HG02943 (cell line): ENCODE results near the gene TIPARP.

Experiments
- ATAC-seq: cut with Tn5 transposase; IDR thresholded peaks from one replicate; pipeline ENCODE4 v1.9.1; 2021; ENCODE audit warnings: mild to moderate bottlenecking, low read depth, moderate library complexity; ENCODE audit not compliant: unreplicated experiment

Gene TIPARP

DNA sequence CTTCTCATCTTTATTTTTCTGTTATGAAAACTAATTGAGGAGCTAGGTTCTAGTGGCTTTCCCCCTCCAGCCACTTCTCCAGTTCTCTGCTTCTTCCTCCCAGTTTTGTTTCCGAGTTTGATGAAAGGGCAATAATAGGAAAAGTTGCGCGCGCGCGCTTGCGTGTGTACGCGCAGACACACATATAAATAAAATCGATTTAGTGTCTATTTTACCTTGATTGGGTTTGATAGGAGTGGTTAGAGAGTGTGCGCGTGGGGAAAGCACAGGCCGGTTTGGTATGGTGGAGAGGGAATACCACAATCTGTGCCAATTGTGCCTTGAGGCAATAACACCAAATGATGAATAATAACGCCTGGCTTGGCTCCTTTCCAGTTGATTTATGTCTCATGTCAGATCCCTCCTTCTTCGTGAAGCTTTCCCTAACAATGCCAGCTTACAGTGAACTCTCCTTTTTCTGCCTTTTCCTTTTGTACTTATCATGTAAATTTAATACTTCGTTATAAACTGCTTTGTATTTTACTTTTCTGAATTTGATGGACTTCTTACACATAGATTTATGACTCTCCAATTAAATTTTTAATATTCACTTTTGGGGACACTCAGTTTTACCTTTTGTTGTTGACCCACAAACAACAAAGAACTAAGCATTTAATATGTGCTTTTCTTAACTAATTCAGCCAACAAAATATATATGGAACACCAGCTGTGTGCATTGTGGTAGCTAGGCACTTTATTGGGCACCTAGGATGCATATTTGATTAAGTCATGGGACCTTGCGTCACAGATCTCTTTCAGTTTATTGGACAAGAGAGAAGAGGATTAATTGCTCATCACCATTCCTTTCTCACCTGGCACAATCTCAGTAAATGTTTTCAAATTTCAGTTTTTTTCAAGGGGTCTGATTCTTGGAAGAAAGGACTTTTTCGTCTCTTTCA is 1.7 kb downstream of the TIPARP start:
- no peak for ATAC-seq

GRCh38 chr3:156676768-156677479 is 2.5 kb downstream of the TIPARP start:
- no peak for ATAC-seq

GRCh38 chr3:156677536-156677935 is 3.1 kb downstream of the TIPARP start:
- ATAC-seq: no peak

GRCh38 chr3:156678197-156678596 is 3.8 kb downstream of the TIPARP start:
- no peak for ATAC-seq

DNA sequence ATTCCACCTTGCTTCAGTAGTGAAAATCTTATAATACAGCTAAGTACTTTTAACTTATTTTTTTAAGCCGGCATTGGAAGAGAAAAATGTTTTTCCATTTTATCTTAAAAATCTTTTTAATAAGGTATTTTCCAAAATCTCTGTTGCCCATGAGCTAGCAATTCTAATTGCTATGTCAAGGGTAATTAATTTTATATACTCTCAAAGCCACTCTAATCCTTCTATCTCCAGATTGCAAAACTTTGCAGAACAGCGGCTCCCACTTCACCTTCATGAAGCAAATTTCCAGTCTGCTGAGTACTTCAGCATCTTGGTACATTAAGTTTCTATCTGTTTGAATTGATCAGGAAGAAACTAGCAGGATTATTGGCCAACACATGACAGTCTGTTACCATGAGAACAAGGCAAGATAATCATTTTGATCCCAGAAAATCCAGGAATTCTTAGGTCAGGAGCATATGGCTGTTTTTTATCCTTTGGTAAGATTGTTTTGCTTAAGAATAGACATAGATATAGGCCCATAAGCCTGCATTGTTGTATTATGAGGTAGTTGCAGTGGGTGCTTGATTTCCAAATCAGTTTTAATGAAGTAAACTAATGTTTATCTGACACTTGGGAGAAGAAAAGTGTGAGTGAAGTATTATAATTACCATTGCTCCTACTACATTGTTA is 6.0 kb downstream of the TIPARP start:
- no peak for ATAC-seq

GRCh38 chr3:156681002-156681401 is 6.6 kb downstream of the TIPARP start:
- peak; percentile 68 for ATAC-seq

GRCh38 chr3:156682501-156682900 is 8.1 kb downstream of the TIPARP start:
- no peak for ATAC-seq

GRCh38 chr3:156682963-156683362 is 8.6 kb downstream of the TIPARP start:
- ATAC-seq: no peak

- ATAC-seq: no peak
These were observed 10.8 kb downstream of the TIPARP start for GRCh38 chr3:156685198-156685597.

GRCh38 chr3:156685752-156686151 is 11.4 kb downstream of the TIPARP start:
- ATAC-seq: peak; percentile 50

- ATAC-seq: no peak
These were observed 12.6 kb downstream of the TIPARP start for GRCh38 chr3:156687023-156687422.

DNA sequence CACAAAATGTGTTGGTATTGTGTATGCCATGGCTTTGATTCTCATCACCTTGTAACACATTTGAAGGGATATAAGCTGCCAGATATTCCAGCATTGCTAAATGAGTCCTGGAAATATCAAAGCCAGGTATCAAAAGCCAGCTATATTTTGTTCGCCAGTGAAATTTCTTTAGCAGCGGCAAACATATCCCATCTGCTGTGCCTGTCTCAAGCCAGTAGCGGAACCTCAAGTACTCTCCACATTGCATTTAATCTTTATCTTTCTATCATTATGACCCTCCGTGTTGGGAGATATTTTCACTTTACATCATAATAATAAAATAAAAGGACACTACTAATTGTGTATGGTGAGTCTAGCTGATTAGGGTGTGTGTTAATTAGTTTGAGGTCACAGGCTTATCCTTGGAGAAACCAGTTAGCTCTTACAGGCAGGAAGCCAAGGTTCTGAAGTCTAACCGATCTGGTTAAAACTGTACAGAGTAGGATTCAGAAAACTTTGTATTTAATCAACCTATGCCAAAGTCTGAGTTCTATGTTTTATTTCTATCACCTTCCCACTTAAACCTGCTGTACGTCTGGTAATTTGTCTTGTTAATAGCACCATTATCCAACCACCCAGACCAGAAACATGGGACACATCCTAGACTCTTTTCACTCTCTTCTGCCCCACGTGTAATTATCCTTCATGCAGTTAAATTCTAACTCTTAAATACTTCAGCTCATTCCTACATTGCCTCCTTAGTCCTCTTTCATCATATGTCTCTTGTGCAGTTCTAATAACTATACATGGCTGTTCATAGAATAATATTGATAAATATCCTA is 14.5 kb downstream of the TIPARP start:
- ATAC-seq: no peak

- ATAC-seq: no peak
These were observed 15.2 kb downstream of the TIPARP start for GRCh38 chr3:156689608-156690007.

DNA sequence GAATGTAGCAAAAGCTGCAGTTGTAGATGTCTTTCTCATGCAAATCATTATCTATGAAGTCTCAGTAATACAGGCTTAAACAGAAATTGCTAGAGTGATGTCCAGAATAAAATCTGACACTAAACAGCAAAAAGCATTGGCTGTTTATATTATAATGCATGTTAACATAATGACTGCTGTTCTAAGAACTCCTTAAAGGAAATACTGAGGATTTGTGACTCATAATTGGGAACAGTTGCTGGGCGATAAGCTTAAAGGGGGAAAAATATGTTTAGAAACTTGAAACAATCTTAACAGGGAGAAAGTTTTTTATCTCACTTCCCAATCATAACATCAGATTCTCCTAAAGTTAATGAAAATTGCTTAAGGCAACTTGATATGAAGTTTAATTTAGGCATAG is 17.5 kb downstream of the TIPARP start:
- ATAC-seq: no peak

GRCh38 chr3:156693166-156693565 is 18.8 kb downstream of the TIPARP start:
- no peak for ATAC-seq

GRCh38 chr3:156694536-156694935 is 20.1 kb downstream of the TIPARP start:
- ATAC-seq: no peak

DNA sequence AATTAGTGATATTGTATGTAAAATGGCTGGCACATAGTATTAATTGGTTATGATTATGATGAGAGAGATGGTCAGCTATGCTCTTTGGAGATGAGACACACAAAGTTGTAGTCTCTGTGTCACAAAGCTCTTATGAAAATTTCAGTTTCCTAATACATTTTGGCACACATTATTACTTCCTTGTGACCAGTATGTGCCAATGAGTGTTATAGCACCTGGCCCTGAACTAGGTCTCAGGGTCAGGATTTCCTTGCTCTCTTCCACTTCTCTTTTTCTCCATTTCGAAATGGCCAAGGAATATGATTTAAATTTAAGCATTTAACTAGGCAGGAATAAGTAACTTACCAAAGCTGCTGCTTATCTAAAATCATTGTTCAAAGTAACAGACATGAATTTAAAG is 28.0 kb downstream of the TIPARP start:
- ATAC-seq: no peak

DNA sequence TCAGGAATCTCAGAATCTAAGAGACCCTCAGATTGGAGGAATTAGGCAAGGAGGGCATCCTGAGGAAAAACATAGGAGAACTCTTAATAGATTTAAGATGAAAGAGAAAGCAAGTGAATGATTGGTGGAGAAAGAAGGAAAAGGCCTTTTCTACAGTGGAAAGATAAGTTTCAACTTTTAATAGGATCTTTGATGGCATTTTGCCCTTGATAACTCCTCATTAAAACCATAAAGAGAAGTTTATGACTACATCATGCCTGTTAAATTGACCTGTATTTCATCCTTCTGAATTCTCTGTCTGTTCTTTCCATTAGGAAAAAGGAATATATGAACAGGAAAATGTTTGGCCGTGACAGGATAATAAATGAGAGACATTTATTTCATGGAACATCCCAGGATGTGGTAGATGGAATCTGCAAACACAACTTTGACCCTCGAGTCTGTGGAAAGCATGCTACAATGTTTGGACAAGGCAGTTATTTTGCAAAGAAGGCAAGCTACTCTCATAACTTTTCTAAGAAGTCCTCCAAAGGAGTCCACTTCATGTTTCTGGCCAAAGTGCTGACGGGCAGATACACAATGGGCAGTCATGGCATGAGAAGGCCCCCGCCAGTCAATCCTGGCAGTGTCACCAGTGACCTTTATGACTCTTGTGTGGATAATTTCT is 30.1 kb downstream of the TIPARP start:
- ATAC-seq: no peak

DNA sequence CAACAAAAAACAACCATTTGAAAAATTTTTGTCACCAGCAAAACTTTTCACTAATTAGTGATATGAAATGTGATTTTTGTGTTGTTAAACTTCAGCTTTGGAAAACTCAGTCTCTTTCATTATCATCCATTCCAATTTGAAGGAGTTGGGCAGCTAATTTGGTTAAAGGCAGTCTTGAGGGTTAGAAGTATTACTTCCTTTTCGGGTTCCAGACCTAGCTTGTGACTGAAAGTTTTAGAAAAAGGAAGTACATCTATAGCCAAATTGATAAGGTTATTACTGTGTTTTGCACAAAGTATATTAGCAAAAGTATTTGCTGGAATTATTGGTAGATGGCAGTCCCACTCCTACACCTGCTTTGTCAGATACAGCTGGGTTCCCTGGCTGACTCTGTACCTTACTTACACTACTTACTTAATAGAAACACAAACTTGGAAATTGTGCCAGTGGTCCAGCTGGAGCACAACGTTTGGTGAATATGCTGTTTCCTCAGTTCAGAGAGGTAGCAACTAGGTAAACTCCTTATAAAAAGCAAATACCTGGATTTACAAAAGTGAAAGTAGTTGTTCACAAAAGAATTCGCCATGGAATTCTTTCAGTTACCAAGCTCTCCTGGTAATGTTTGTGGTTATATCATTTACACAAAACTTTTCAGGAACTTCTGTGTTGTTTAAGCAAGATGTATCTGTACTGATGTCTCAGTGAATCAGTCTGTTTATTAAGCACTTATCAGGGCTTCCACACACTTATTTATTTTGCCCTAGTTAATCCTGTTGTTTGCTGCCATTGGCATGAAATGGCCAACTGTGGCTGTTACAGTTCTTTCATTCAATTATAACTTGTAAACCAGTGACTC is 31.6 kb downstream of the TIPARP start:
- peak; percentile 67 for ATAC-seq
